RKO (cell line): ENCODE data around the gene ASTL.
A peak's percentile ranks its signal among the peaks of the same experiment; 100 is the strongest.
"Not testable (repeated sequence)": the region's sequence is repeated elsewhere in the genome, so short reads cannot be mapped to it uniquely, and the experiment has no call there.

Experiments used
- DNase-seq: peaks from one replicate; pipeline ENCODE4 v3.0.0-alpha.2; 2016; ENCODE audit warnings: low spot score

ASTL gene

GRCh38 chr2:96138179-96139145 is at the start of gene ASTL:
TSS of gene ASTL (minus strand) at chr2:96138502. CDS start at chr2:96138436, 66 bp downstream.
- no peak for DNase-seq

DNA sequence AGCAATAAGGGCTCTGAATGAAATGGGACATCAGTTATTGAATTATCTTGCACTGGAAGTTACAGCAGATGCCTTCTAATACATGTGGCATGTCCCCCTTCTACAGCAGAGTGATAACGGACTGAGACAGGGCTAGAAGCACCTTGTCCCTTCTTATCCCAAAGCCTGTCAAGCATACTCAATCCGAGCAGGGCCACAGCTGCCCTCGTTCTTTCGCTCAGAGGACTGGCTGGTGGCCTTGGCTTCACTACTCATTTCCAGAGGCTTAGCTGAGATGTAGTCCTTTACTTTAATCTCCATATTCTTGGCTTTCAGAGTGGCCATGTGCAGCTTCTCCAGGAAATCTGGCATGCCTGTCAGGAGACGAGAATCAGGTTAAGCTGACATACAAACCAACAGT is 48.3 kb upstream of the ASTL start:
- DNase-seq = no peak

DNA sequence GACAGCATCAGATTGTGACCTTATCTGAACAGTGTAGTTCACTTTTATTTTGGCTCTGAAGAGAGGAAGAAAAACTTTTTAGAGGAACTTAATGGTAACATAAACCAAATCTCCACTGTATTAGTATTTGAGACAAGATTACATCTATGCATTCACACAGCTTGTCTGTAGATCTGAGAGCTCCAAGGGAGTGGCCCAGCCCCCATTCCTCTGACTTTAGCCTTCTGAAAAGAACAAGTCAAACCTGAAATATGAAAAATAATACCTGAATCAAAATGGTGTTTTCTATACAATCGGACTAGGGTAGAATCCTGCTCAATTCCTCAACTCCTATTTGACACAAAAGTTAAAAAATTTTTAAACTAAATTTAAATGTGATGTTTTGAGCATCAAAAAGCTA is 47.2 kb upstream of the ASTL start:
- no peak for DNase-seq

DNA sequence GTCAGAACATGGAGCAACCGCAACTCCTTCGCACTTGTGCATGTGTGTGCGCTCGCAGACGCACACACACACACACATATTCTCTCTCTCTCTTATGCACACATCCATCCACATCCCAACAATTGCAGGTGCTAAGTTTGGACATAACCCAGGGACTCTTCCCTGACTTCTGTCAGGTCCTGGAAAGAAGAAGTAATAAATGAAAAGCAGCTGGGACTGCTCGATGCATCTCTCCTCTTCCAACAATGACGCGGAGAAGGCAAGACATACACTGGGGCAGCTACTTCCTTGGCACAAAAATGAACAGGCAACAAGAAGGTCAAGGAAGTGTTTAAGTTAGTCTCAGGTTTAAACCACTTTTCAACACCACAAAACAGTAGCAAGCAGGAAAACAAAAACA is 46.7 kb upstream of the ASTL start:
- DNase-seq = no peak

DNA sequence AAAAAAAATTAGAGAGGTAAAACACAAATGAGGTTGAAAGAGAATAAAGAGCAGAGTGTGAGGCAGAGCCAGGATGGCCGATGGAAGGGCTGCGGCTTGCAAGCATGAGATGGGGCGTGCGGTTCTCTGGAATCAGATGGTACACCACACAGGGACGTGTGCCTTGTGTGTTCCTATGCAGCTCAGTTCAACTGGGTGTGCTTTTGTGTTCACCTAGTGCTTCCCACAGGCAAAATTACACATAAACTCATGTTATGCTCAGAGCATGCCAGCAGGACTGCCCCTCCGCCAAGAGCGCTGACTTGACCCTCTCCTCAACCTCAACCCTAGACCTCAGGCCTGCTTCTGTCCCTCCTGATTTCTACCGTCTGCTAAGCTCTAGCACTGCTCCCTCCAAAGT is 45.9 kb upstream of the ASTL start:
- no peak for DNase-seq

- DNase-seq = no peak
Measured at GRCh38 chr2:96181529-96181928, 43.2 kb upstream of the ASTL start.

GRCh38 chr2:96180521-96180920 is 42.2 kb upstream of the ASTL start:
- no peak for DNase-seq

GRCh38 chr2:96180002-96180401 is 41.7 kb upstream of the ASTL start:
- DNase-seq = no peak

DNA sequence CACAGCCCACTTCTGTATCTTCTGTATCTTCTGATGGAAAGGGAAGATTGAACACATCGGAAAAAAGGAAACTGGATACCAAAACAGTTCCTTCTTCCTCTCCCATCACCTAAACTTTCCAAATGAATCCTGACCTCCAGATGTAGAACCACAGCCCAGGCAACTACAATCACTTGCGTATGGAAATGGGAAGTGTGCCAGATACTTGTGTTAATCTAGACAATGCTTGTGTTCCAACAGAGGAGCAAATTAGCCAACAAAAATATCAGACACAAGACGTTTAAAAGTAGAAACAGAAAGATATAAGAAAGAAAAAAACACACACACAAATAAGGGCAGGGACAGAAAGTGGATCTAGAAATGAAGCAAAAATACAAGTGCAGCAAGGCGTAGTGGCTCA is 38.4 kb upstream of the ASTL start:
- DNase-seq = no peak

DNA sequence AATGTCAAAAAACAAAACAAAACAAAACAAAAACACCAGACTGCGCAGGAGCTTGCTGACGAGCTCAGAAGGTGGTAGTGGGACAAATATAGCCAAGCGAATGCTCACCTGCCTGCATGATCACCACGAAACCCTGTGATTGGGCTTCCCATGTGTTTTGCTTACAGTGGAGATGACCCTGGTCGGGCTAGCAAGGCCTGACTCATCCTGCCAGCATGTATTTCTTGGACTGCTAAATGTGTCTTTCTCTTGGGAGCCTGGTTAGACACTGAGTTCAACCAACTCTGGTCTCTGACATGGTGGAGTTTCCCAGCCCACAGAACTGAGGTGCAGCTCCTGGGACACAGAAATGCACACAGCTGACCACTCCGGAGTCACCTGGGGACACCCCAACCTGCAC is 37.6 kb upstream of the ASTL start:
- no peak for DNase-seq

DNA sequence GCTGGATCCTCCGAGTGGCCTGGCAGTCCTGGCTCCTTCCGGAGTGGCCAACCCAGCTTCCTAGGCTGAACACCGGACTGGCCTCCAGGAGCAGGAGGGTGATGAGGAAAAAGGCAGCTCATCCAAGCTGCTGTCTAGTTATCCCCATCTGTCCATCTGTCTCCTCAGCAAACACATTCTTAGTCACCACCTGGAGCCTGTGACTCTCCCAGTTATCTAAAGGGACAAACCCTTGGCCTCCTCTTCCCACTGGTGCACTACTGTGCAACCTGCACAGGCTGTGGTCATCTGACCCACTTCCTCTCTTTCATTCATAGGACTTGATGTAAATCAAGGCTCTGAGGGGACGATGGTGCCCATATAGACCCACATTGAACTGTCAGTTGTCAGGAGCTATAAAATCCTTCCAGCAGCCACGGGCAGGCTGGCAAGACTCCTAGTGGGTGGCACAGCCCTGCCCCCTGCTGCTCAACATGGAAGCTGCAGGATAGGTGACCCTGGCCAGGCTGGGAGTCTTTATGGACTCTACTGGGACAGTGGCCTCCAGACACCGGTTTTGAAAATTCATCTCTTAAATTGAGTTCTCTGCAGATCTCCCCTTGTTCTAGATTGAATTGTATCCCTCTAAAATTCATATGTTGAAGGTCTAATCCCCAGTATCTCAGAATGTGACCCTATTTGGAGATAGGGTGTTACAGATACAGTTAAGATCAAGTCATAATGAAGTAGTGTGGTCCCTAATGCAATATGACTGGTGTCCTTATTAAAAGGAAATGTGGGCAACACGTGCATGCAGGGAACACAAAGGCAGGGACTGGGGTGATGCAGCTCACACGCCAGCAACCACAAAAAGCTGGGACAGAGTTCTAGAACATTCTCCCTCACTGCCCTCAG is 36.2 kb upstream of the ASTL start:
- DNase-seq = peak; percentile 68

GRCh38 chr2:96171831-96172230 is 33.5 kb upstream of the ASTL start:
- DNase-seq = no peak

DNA sequence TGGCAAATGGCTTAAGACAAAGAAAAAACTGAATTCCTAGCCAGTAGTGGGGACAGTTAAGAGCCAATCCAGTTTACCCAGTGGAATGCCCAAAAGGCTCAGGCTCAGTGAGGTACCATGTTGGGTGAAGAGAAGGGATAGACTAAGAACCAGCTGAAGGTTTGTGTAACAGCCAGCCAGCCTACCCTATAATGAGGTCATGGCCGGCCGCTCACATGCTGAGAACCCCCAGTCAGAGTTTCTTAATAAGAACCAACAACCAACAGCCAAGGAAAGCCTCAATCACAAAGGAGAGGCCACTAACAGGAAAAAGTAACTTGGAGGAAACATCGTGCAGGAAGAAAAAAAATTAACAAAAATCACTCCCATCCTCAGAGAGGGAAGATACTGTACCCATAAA is 32.3 kb upstream of the ASTL start:
- no peak for DNase-seq

- no peak for DNase-seq
Measured at GRCh38 chr2:96169868-96170507, 31.7 kb upstream of the ASTL start.

DNA sequence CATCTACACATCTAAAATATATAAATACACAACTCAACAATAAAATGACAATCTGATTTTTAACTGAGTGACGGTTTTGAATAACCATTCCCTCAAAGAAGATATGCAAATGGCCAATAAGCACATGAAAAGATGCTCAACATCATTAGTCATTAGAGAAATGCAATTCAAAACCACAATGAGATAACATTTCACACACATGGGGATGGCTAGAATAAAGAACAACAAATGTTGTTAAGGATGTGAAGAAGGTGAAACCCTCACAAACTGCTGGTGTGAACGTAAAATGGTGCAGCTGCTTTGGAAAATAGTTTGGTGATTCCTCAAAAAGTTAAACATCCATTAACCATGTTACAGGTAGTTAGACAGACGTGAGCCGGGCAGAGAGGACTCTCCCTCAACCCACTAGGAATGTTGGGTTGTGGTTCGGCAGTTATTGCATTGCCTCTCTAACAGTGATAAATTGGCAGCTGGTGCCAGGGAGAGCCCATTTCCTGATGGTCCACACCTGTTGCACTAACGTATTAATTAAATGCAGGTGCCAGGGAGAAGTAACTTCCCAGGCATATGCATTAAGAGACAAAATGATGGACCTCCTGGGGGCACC is 29.2 kb upstream of the ASTL start:
- no peak for DNase-seq

- no peak for DNase-seq
Measured at GRCh38 chr2:96164459-96165184, 26.3 kb upstream of the ASTL start.

- DNase-seq = no peak
Measured at GRCh38 chr2:96163768-96164429, 25.6 kb upstream of the ASTL start.

GRCh38 chr2:96163415-96163767 is 25.1 kb upstream of the ASTL start:
- DNase-seq = no peak

DNA sequence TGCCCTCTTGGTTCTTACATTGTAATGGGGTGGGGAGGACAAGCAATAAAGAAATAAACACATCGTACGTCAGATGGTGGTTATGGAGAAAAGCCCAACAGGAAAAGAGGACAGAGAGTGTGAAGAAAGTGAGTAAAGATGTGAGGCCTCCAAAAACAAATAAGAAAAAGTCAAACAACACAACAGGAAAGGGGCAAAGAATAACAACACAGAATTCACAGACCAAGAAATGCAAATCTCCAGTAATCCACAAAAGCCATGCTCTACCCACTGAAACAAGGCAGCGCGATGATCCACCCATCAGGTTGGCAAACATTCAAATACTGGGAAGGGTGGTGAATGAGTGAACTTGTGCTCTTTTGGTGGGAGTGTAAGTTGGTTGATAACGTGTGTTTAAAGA is 23.6 kb upstream of the ASTL start:
- no peak for DNase-seq

GRCh38 chr2:96160366-96160765 is 22.1 kb upstream of the ASTL start:
- not testable (repeated sequence) for DNase-seq
